Measurements from ENCODE around the gene UBR4.

GRCh38 chr1:19167140-19167539, 42.9 kb downstream of the UBR4 start:
- TF ChIP-seq CTCF (conservative IDR thresholded peaks at IDR 0.05; ENCODE audit: low read length) (no peak), EZH2phosphoT487 (IDR thresholded peaks at IDR 0.05; ENCODE audit: borderline replicate concordance, low read depth, low read length) (no peak)

All from OCI-LY7 (cell line).